ENCODE data around the gene STK33. TPM values are rescaled to one million over a fixed set of nuclear protein-coding genes. Genes with fewer than 3 reads are reported as not detected.

Gene STK33
- total RNA-seq, 1 experiment from 2014 or later, result 10.9 TPM

DNA sequence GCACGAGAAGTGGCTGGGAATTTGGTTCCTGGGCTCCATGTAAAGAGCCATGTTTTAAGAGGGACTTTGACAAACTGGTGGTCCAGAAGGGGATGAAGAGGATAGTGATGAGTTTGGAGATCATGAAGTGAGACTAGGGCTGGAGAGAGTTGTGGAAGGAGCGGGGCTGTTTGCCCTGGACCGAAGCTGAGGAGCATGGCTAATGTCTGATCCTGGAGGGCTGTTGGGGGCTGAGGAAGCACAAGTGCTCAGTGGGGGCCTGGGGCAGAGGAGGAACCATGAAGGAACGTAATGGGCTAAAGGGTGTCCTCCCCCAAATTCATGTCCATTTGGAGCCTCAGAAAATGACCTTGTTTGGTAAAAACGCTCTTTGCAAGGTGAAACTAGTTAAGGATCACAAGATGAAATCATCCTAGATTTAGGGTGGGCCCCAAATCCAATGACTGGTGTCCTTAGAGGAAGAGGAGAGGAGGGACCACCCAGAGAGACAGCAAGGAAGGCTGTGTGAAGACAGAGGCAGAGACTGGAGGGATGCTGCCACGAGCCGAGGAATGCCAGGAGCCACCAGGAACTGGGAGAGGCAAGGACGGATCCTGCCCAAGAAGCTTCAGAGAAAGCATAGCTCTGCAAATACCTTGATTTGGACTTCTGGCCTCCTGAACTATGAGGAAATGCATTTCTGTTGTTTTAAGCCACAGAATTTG, 223.1 kb downstream of the STK33 start:
- H3K27me3 ChIP-seq (ENCODE audit: insufficient read depth, low read length), result no peaks in the 10 kb centered on the region
- H3K79me2 ChIP-seq (ENCODE audit: insufficient read depth, low read length), result no peaks in the 10 kb centered on the region
- RAD21 ChIA-PET (ENCODE audit: low non-redundant PET in 1 of 2, low total read pairs in 2 of 2, uncharacterized antibody in 2 of 2, unreplicated experiment in 2 of 2), result no interaction called here
- H3K4me2 ChIP-seq (ENCODE audit: low read length), result no peak overlapping the region
- no peak overlapping the region for H3K9ac ChIP-seq (ENCODE audit: low read length)
- no peaks in the 10 kb centered on the region for H3K9me2 ChIP-seq (ENCODE audit: insufficient read depth)
- TF ChIP-seq ZBTB33 (IDR thresholded peaks at IDR 0.05; ENCODE audit: extremely low read depth, insufficient replicate concordance, low read length) (no peak), RAD21 (IDR thresholded peaks at IDR 0.05; ENCODE audit: low read depth) (no peak), JUND (IDR thresholded peaks at IDR 0.05) (no peak), EZH2phosphoT487 (IDR thresholded peaks at IDR 0.05; ENCODE audit: borderline replicate concordance) (no peak), TCF7L2 (IDR thresholded peaks at IDR 0.05; ENCODE audit: borderline replicate concordance, extremely low read depth, insufficient read depth, insufficient read length) (no peak), CEBPB (IDR thresholded peaks at IDR 0.05; ENCODE audit: low read depth) (no peak), POLR2AphosphoS5 (IDR thresholded peaks at IDR 0.05; ENCODE audit: low read depth, low read length) (no peak)
- no peak overlapping the region for H2AFZ ChIP-seq (ENCODE audit: low read depth, low read length, poor library complexity, severe bottlenecking)
- no peaks in the 10 kb centered on the region for H3K36me3 ChIP-seq (ENCODE audit: control insufficient read depth in 1 of 2, insufficient read depth in 2 of 2, low read length in 2 of 2)
- CTCF ChIA-PET, result no interaction called here
- no peak for DNase-seq (ENCODE audit: low read depth, low spot score)
- no peaks in the 10 kb centered on the region for H4K20me1 ChIP-seq (ENCODE audit: insufficient read depth)
- H3K4me3 ChIP-seq (replicated peaks in 1 of 2; ENCODE audit: low read depth in 1 of 2, low read length in 2 of 2), result no peak overlapping the region
- POLR2A ChIA-PET, result no interaction called here
- BruUV-seq (replicated peaks), result no TSS peak
- H3K4me1 ChIP-seq (ENCODE audit: control insufficient read depth in 1 of 2, insufficient read depth in 2 of 2, low read length in 2 of 2), result no peaks in the 10 kb centered on the region
- no peaks in the 10 kb centered on the region for H3K9me3 ChIP-seq (ENCODE audit: control insufficient read depth in 1 of 2, insufficient read depth in 1 of 2, low read depth in 1 of 2, low read length in 2 of 2)
- ATAC-seq, result no peak
- H3K27ac ChIP-seq (ENCODE audit: low read depth, low read length), result no peak overlapping the region
- intact Hi-C loops (cut with micrococcal nuclease), result no loop called here
